HG02981 (cell line): Measurements from ENCODE around the gene MRPL4.
A peak's percentile ranks its signal among the peaks of the same experiment; 100 is the strongest.
"Not testable (repeated sequence)": the region's sequence is repeated elsewhere in the genome, so short reads cannot be mapped to it uniquely, and the experiment has no call there.

Experiments
- ATAC-seq: cut with Tn5 transposase; IDR thresholded peaks from one replicate; pipeline ENCODE4 v1.9.1; 2021; ENCODE audit warnings: mild to moderate bottlenecking, moderate library complexity; ENCODE audit not compliant: unreplicated experiment

Gene MRPL4

DNA sequence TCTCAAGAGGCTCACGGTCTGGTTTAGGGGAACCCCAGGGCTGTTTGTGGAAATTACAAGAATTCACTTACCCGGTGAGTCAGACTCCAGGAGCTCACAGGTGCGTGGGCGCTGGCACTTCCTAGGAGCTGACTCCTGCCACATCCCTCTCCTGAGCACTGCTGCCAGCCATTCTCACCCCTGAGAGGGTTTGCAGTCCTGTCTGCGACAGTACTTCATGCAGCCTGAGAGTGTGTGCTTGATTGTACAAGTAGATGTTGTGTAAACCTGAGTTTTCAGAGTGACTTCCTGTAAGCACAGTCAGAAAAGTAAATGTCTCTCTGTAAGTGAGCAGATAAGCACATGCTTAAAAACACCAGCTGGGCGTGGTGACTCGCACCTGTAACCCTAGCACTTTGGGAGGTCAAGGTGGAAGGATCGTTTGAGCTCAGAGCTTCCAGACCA lies 8.1 kb downstream of the MRPL4 start:
- no peak for ATAC-seq

DNA sequence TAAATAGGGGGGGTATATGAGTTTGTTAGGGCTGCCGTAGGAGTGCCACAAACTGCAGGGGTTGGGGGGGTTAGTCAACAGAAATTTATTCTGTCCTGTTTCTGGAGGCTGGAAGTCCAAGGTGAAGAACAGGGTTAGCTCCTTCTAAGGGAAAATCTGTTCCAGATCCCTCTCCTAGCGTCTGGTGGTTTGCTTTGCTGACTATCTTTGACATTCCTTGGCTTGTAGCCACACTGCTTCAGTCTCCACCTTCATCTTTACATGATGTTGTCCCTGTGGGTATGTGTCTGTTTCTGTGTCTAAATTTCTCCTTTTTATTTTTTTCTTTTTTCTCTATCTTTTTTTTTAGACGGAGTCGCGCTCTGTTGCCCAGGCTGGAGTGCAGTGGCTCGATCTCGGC lies 10.8 kb downstream of the MRPL4 start:
- ATAC-seq: no peak

DNA sequence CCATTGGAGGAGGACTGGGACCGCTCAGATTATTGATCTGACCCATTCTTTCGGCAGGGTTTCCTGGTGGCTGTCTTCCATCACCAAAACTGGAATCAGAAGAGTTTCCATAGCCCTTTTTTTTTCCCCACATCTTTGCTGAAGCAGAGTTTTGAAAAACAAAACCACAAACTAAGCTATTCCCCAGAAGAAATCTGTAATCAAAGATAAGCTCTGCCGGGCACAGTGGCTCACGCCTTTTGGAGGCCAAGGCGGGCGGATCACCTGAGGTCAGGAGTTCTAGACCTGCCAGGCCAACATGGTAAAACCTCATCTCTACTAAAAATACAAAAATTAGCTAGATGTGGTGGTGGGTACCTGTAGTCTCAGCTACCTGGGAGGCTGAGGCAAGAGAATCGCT lies 14.7 kb downstream of the MRPL4 start:
- ATAC-seq: no peak

DNA sequence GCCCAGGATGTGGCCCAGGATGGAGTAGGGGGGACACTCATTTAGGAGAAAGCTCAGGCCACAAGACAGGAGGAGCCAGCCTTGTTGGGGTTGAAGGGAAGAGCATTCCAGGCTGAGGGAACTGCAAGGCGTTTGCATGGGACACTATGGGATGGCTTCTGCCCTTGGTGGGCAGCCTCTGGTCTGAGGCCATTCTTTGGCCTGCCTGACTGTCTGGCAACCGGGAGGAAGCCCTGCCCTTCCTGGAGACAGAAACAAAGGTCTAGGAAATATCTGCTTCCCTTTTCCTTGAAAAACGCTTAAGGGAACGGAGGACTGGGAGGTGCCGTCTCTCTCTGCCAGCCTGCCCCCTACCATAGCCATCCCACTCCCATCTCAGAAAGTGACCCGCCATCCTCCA lies 16.1 kb downstream of the MRPL4 start:
- no peak for ATAC-seq

DNA sequence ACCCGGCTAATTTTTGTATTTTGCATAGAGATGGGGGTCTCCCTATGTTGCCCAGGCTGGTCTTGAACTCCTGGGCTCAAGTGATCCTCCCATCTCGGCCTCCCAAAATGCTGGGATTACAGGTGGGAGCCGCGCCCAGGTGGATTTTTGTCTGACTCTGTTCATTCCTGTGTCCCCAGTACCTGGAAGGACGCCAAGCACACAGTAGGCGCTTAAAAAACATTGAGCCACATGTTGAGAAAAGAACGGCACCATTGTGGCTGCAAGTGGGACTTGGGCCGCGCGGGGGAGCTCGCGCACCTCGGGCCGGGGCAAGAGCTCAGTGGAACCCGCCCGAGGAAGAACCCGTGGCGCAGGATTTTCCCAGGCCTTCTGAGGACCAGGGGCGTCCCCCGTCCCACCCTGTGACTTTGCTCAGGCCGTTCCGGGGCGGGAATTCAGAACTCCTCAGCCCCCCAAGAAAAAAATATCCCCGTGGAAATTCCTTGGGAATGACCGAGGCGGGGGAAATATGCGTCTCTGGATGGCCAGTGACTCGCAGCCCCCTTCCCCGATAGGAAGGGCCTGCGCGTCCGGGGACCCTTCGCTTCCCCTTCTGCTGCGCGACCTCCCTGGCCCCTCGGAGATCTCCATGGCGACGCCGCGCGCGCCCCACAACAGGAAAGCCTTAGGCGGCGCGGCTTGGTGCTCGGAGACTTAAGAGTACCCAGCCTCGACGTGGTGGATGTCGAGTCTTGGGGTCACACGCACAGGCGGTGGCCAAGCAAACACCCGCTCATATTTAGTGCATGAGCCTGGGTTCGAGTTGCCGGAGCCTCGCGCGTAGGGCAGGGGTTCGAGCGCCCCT lies 17.5 kb downstream of the MRPL4 start:
- ATAC-seq: peak; percentile 32

DNA sequence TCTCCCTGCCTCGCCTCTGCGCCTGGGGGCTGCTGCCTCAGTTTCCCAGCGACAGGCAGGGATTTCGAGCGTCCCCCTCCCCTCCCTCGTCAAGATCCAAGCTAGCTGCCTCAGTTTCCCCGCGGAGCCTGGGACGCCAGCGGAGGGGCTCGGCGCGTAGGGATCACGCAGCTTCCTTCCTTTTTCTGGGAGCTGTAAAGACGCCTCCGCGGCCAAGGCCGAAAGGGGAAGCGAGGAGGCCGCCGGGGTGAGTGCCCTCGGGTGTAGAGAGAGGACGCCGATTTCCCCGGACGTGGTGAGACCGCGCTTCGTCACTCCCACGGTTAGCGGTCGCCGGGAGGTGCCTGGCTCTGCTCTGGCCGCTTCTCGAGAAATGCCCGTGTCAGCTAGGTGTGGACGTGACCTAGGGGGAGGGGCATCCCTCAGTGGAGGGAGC lies 18.2 kb downstream of the MRPL4 start:
- peak; percentile 36 for ATAC-seq

DNA sequence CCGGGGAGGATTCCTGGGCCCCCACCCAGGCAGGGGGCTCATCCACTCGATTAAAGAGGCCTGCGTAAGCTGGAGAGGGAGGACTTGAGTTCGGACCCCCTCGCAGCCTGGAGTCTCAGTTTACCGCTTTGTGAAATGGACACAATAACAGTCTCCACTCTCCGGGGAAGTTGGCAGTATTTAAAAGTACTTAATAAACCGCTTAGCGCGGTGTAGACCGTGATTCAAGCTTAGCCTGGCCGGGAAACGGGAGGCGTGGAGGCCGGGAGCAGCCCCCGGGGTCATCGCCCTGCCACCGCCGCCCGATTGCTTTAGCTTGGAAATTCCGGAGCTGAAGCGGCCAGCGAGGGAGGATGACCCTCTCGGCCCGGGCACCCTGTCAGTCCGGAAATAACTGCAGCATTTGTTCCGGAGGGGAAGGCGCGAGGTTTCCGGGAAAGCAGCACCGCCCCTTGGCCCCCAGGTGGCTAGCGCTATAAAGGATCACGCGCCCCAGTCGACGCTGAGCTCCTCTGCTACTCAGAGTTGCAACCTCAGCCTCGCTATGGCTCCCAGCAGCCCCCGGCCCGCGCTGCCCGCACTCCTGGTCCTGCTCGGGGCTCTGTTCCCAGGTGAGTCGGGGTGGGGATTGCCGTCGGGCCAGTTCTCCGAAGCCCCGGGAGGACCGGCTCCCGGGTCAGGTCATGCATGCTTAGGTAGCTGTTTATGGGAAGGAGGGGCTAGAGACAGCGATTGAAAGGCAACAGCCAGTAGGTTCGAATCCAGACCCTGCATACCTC lies 18.8 kb downstream of the MRPL4 start, which contains the start of gene ICAM1:
TSS of gene ICAM1 (plus strand) at position 505 of the 779 bp plus-strand sequence. CDS start at position 545, 40 bp downstream.
- ATAC-seq: peak; percentile 48

DNA sequence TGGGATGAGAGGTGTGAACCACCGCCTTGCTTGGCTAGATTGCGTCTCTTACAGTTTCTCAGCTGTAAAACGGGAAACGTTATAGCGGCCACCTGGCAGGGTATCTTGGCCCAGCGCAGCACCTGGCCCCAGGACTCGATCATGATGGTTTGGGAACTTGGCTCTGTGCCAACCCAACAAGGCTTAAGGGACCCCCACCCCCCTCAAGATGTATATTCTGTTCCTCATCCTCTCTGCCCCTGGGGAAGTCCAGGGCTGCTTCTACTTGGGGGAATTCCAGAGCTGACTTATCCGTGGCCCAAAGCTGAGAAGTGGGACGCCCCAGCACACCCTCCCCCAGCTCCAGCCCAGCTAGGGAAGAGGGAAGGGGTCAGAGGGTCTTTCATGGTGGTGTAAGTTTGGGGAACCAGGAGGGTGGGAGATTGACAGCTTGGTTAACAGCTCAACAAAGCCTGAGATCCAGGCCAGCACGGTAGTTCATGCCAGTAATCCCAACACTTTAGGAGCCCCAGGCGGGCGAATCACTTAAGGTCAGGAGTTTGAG lies 19.6 kb downstream of the MRPL4 start:
- no peak for ATAC-seq

DNA sequence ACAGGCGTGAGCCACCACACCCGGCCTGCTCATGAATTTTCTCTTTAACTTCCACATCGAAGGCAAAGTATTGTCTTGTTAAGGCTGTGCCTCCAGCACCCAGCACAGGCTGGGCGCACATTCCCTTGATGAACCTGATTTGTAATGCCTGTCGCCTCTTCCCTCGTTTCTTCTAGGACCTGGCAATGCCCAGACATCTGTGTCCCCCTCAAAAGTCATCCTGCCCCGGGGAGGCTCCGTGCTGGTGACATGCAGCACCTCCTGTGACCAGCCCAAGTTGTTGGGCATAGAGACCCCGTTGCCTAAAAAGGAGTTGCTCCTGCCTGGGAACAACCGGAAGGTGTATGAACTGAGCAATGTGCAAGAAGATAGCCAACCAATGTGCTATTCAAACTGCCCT lies 22.6 kb downstream of the MRPL4 start:
- no peak for ATAC-seq

DNA sequence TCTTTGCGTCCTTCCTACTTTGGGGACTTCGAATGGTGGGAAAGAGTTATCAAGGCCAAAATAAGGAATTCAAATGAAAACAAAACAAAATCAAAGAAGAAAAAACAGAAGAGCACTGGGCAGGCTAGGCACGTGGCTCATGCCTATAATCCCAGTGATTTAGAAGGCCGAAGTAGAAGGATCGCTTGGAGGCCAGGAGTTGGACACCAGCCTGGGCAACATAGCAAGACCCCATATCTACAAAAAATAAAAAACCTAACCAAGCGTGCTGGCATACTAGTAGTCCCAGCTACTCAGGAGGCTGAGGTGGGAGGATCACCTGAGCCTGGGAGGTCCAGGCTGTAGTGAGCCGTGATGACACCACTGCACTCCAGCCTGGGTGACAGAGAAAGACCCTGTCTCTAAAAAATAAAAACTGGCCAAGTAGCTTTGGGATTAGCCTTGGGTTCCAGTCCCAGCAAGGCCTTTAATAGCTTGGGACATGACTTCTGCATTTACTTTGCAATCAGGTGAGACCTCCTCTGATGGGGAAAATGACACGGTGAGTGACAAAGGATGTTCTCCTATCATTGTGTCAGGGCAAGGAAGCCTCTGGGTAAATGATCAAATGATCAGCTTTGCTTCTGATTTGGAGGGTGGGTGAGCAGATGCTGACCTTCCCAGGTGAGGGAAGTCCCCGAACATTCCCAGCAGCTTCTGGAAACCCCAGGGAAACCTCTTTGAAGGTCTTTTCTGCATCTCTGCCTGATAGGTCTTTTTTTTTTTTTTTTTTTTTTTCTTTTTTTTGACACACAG lies 26.0 kb downstream of the MRPL4 start:
- ATAC-seq: no peak

DNA sequence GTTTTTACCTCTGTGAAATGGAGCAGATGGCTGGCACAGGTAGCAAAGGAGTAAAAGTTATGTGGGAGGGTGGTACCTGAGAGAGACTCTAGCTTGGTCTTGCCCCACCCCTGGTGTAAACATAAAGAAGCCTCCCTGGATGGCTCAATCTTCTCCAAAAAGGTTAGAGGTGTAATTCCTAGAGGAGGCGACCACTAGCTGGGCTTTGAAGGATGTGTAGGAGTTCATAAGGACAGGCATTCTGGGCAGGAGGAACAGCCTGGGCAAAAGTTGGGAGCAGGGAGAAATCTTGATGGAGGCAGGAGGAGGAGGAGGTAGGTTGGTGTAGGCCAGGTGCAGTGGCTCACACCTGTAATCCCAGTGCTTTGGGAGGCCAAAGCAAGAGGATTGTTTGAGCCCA lies 26.9 kb downstream of the MRPL4 start:
- ATAC-seq: no peak

DNA sequence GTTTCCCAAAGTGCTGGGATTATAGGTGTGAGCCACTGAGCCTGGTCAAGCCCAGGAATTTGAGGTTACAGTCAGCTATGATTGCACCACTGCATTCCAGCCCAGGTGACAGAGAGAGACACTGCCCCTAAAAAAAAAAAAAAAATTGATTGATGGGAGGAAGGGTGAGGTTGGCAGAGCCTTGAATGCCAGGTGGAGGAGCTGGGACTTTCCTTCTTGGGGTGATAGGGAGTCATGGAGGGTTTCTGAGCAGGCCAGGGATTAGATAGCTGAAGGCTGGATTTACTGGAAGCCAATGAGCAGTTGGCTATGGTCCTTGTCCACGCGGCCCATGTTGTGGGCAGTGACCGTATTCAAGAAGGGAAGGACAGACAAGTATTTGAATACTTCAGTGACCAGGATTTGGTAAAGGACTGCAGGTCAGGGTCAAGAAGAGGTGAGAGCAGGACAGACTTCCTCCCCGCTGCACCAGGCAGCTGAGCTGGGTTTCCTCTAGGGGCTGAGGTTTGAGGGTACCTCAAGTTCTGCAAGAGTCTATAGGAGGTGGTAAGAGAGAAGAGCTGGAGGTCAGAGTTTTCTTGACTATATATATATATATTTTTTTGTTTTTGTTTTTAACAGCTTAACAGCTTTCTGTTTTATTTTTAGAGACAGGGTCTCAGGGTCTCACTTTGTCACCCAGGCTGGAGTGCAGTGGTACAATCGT lies 27.9 kb downstream of the MRPL4 start:
- no peak for ATAC-seq

DNA sequence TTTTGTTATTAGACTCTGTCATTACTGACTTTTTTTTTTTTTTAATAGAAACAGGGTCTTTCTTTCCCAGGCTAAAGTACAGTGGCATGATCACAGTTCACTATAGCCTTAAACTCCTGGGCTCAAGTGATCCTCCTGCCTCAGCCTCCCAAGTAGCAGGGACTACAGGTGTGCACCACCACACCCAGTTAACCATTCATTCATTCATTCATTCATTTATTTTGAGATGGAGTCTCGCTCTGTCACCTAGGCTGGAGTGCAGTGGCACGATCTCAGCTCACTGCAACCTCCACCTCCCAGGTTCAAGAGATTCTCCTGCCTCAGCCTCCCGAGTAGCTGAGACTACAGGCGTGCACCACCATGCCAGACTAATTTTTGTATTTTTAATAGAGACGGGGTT lies 30.0 kb downstream of the MRPL4 start:
- ATAC-seq: not testable (repeated sequence)

DNA sequence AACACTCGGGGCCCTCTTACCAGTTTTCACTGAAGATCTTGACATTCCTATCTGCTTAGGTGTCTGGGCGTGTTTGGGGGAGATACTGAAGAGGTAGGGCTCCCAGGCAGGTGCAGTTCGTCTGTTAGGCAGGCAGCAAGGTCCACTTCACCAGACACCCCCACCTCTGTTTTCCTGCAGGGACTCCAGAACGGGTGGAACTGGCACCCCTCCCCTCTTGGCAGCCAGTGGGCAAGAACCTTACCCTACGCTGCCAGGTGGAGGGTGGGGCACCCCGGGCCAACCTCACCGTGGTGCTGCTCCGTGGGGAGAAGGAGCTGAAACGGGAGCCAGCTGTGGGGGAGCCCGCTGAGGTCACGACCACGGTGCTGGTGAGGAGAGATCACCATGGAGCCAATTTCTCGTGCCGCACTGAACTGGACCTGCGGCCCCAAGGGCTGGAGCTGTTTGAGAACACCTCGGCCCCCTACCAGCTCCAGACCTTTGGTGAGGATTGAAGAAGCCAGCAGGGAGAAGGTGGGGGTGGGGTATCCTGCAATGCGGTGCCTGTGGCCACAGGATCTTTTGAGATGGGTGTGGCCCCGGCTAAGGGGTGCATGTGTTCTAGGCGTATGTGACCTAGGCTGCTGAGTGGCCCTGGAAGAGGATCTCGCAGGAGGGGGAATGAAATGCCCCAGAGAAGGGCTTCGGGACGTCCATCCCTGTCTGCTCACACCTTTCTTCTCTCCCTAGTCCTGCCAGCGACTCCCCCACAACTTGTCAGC lies 31.5 kb downstream of the MRPL4 start:
- ATAC-seq: no peak

DNA sequence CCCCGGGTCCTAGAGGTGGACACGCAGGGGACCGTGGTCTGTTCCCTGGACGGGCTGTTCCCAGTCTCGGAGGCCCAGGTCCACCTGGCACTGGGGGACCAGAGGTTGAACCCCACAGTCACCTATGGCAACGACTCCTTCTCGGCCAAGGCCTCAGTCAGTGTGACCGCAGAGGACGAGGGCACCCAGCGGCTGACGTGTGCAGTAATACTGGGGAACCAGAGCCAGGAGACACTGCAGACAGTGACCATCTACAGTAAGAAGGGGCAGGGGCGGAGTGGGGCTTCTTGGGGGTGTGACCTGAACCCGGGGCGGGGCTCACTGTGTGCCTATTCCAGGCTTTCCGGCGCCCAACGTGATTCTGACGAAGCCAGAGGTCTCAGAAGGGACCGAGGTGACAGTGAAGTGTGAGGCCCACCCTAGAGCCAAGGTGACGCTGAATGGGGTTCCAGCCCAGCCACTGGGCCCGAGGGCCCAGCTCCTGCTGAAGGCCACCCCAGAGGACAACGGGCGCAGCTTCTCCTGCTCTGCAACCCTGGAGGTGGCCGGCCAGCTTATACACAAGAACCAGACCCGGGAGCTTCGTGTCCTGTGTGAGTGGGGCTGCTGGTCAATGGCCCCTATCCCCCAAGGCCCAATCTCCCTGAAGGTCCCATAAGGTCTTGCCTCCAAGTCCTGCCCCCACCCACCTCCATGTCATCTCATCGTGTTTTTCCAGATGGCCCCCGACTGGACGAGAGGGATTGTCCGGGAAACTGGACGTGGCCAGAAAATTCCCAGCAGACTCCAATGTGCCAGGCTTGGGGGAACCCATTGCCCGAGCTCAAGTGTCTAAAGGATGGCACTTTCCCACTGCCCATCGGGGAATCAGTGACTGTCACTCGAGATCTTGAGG lies 32.3 kb downstream of the MRPL4 start:
- no peak for ATAC-seq

DNA sequence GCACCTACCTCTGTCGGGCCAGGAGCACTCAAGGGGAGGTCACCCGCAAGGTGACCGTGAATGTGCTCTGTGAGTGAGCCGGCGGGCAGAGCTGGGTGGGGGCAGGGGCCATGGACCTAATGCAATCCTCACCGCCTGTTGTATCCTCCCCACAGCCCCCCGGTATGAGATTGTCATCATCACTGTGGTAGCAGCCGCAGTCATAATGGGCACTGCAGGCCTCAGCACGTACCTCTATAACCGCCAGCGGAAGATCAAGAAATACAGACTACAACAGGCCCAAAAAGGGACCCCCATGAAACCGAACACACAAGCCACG lies 32.9 kb downstream of the MRPL4 start:
- ATAC-seq: no peak

DNA sequence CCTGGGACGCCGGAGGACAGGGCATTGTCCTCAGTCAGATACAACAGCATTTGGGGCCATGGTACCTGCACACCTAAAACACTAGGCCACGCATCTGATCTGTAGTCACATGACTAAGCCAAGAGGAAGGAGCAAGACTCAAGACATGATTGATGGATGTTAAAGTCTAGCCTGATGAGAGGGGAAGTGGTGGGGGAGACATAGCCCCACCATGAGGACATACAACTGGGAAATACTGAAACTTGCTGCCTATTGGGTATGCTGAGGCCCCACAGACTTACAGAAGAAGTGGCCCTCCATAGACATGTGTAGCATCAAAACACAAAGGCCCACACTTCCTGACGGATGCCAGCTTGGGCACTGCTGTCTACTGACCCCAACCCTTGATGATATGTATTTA lies 33.4 kb downstream of the MRPL4 start:
- ATAC-seq: no peak

DNA sequence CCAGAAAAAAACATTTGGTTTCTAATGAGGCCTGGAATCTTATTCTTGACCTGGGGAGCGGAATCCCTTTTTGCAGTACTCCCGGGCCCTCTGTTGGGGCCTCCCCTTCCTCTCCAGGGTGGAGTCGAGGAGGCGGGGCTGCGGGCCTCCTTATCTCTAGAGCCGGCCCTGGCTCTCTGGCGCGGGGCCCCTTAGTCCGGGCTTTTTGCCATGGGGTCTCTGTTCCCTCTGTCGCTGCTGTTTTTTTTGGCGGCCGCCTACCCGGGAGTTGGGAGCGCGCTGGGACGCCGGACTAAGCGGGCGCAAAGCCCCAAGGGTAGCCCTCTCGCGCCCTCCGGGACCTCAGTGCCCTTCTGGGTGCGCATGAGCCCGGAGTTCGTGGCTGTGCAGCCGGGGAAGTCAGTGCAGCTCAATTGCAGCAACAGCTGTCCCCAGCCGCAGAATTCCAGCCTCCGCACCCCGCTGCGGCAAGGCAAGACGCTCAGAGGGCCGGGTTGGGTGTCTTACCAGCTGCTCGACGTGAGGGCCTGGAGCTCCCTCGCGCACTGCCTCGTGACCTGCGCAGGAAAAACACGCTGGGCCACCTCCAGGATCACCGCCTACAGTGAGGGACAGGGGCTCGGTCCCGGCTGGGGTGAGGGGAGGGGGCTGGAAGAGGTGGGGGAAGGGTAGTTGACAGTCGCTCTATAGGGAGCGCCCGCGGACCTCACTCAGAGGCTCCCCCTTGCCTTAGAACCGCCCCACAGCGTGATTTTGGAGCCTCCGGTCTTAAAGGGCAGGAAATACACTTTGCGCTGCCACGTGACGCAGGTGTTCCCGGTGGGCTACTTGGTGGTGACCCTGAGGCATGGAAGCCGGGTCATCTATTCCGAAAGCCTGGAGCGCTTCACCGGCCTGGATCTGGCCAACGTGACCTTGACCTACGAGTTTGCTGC lies 35.1 kb downstream of the MRPL4 start, which contains the start of gene ICAM4:
TSS of gene ICAM4 (plus strand) at position 153 of the 935 bp plus-strand sequence. CDS start at position 211, 58 bp downstream.
- ATAC-seq: no peak
